Hematopoietic multipotent progenitor cell treated with erythropoietin and hydrocortisone succinate and interleukin-3 and kit ligand, for 8 days (in vitro differentiated cells): ENCODE data around the gene TPSAB1.

ENCODE experiments used
- DNase-seq: peaks from one replicate; pipeline ENCODE4 v3.0.0-alpha.2; 2015

Gene TPSAB1

DNA sequence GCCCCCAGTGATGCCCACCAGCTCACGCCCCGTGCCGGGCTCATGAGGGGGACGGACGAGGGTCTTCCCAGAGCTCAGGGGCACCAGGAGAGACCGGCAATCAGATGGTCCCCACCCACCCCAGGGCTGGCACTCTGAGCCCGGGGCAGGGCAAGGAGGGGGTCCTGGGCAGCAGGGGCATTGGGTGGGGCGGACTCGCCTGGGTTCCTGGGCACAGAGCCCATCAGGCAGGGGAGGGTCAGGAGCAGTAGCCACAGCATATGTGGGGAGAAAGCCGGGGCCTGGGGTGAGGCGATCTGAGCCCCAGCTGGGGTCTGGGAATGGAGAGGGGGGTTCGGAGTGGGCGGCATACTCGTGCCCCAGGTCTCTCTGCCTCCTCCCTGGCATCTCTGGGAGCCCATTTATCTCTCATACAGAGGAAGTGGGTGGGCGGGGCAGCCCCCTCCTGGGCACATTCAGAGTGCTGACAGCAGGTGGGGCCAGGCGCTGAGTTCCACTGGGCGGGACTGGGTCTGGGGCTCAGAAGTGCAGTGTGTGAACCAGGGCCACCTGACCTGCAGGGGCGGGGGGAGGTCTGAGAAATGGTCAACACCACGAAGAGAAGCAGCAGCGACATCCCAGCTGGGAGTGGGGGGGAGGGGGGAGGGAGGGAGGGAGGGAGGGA, 48.4 kb downstream of the TPSAB1 start:
- no peak for DNase-seq

DNA sequence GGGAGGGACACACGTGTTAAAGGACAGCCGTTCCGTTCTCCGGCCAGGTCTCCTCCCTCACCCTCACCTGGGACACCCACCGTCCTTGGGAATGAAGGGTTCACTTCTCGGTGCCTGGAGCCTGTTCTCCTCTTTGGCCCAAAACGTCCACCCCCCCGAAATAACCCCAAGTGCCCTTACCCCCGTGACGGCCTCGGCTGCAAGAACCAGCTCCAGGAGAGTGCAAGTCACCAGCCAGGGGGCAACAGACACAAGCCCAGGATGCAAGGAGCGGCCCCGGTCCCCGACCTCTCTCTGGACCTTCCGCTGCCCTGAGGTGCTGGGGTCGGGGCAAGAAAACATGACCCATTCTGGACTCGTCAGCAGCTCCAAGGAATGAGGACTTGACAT, 49.0 kb downstream of the TPSAB1 start:
- no peak for DNase-seq

- DNase-seq: no peak
Measured at GRCh38 chr16:1290063-1290501, 49.6 kb downstream of the TPSAB1 start.

- no peak for DNase-seq
Measured at GRCh38 chr16:1290860-1291575, 50.5 kb downstream of the TPSAB1 start.

DNA sequence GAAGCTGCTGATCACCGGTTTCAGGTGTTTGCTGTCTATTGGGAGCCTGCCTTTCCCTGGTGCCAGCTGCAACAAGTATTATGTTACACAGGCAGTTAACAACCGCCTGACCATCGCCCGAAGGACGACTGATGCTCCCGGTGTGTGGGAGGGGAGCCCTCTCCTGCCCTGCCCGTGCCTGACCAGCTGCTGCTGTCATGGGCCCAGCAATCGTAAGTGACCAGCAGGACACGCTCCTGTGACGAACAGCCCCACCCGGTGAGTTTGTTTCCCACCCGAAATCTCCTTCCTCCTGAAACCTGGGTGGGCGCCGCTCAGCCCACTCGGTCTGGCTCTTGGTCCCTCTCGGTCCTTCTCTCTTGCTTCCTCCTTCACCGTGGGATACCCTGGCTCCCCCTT, 51.1 kb downstream of the TPSAB1 start:
- no peak for DNase-seq
